H9 (cell line): ENCODE data around the gene OPN4. TPM values are rescaled to one million over a fixed set of nuclear protein-coding genes. Genes with fewer than 3 reads are reported as not detected.

Experiments used
- DNase-seq: peaks from one replicate; pipeline ENCODE4 v3.0.0-alpha.2; 2017
- H2AFZ ChIP-seq: one replicate; pipeline ENCODE4 v1.6.1; 2013; ENCODE audit warnings: mild to moderate bottlenecking, low read length, control low read depth, moderate library complexity
- H2AK5ac ChIP-seq: 2 replicates; pipeline ENCODE4 v1.6.1; 2013; ENCODE audit warnings: low read length, control low read depth, mixed read lengths; ENCODE audit not compliant: insufficient read length
- H2BK120ac ChIP-seq: one replicate; pipeline ENCODE4 v1.6.1; 2013; ENCODE audit warnings: low read depth, mild to moderate bottlenecking, low read length, control low read depth, inconsistent platforms; ENCODE audit not compliant: poor library complexity, severe bottlenecking
- H2BK12ac ChIP-seq: 2 replicates; pipeline ENCODE4 v1.6.1; 2013; ENCODE audit warnings: low read length, control low read depth, mixed read lengths, low read depth; ENCODE audit not compliant: insufficient read length
- H2BK15ac ChIP-seq: 2 replicates; pipeline ENCODE4 v1.6.1; 2013; ENCODE audit warnings: low read depth, low read length, control low read depth
- H2BK20ac ChIP-seq: one replicate; pipeline ENCODE4 v1.6.1; 2013; ENCODE audit warnings: low read depth, mild to moderate bottlenecking, low read length, control low read depth, inconsistent platforms; ENCODE audit not compliant: poor library complexity, severe bottlenecking
- H2BK5ac ChIP-seq: 2 replicates; pipeline ENCODE4 v1.6.1; 2013; ENCODE audit warnings: low read length, control low read depth, mixed read lengths; ENCODE audit not compliant: insufficient read length
- H3K14ac ChIP-seq: 2 replicates; pipeline ENCODE4 v1.6.1; 2013; ENCODE audit warnings: low read length, control low read depth; ENCODE audit not compliant: insufficient read depth
- H3K18ac ChIP-seq: 2 replicates; pipeline ENCODE4 v1.6.1; 2013; ENCODE audit warnings: low read depth, mild to moderate bottlenecking, mixed read lengths, low read length, control low read depth; ENCODE audit not compliant: insufficient read length
- H3K23ac ChIP-seq: 2 replicates; pipeline ENCODE4 v1.6.1; 2013; ENCODE audit warnings: low read length, control low read depth, mixed read lengths, low read depth; ENCODE audit not compliant: insufficient read length
- H3K23me2 ChIP-seq: 2 replicates; pipeline ENCODE4 v1.6.1; 2013; ENCODE audit warnings: low read depth, mild to moderate bottlenecking, mixed read lengths, low read length, control low read depth; ENCODE audit not compliant: insufficient read length, poor library complexity, severe bottlenecking
- H3K27ac ChIP-seq: 2 replicates; pipeline ENCODE4 v1.5.1; 2013; ENCODE audit warnings: low read length, control low read depth, mixed read lengths, low read depth; ENCODE audit not compliant: insufficient read length
- H3K27me3 ChIP-seq: 2 replicates; pipeline ENCODE4 v1.6.1; 2013; ENCODE audit warnings: low read length, control low read depth, inconsistent platforms; ENCODE audit not compliant: insufficient read depth
- H3K4ac ChIP-seq: 2 replicates; pipeline ENCODE4 v1.6.1; 2013; ENCODE audit warnings: low read depth, mild to moderate bottlenecking, control low read depth, inconsistent platforms, low read length, moderate library complexity
- H3K4me1 ChIP-seq: 2 replicates; pipeline ENCODE4 v1.6.1; 2013; ENCODE audit warnings: low read length, control low read depth, inconsistent platforms; ENCODE audit not compliant: insufficient read depth
- H3K4me2 ChIP-seq: 2 replicates; pipeline ENCODE4 v1.6.1; 2013; ENCODE audit warnings: low read length, control low read depth, mixed read lengths; ENCODE audit not compliant: insufficient read length, insufficient read depth
- H3K56ac ChIP-seq: 2 replicates; pipeline ENCODE4 v1.6.1; 2013; ENCODE audit warnings: low read depth, mild to moderate bottlenecking, mixed read lengths, low read length, control low read depth; ENCODE audit not compliant: insufficient read length
- H3K79me1 ChIP-seq: 2 replicates; pipeline ENCODE4 v1.6.1; 2013; ENCODE audit warnings: low read depth, mild to moderate bottlenecking, moderate library complexity, low read length, control low read depth, inconsistent platforms; ENCODE audit not compliant: insufficient read depth, poor library complexity, severe bottlenecking
- H3K79me2 ChIP-seq: 2 replicates; pipeline ENCODE4 v1.6.1; 2013; ENCODE audit warnings: low read length, control low read depth, inconsistent platforms; ENCODE audit not compliant: insufficient read depth
- H3K9ac ChIP-seq: 2 replicates; pipeline ENCODE4 v1.6.1; 2013; ENCODE audit warnings: low read length, control low read depth, mixed read lengths; ENCODE audit not compliant: insufficient read length; ENCODE audit errors: extremely low read depth
- H3K9me3 ChIP-seq: one replicate; pipeline ENCODE4 v1.6.1; 2013; ENCODE audit warnings: low read depth, low read length, inconsistent platforms; ENCODE audit not compliant: control insufficient read depth
- H3T11ph ChIP-seq: one replicate; pipeline ENCODE4 v1.6.1; 2013; ENCODE audit warnings: mild to moderate bottlenecking, low read length, control low read depth, inconsistent platforms
- H4K20me1 ChIP-seq: one replicate; pipeline ENCODE4 v1.6.1; 2013; ENCODE audit not compliant: control insufficient read depth, insufficient read length, insufficient read depth
- H4K5ac ChIP-seq: 2 replicates; pipeline ENCODE4 v1.6.1; 2013; ENCODE audit warnings: low read depth, mild to moderate bottlenecking, mixed read lengths, low read length, control low read depth; ENCODE audit not compliant: insufficient read length
- H4K8ac ChIP-seq: replicated peaks from 2 replicates; pipeline ENCODE4 v1.6.1; 2013; ENCODE audit warnings: low read length, control low read depth, mixed read lengths, low read depth; ENCODE audit not compliant: insufficient read length
- H4K91ac ChIP-seq: 2 replicates; pipeline ENCODE4 v1.6.1; 2013; ENCODE audit warnings: low read depth, mild to moderate bottlenecking, moderate library complexity, mixed read lengths, low read length, control low read depth; ENCODE audit not compliant: insufficient read length
- H3K27ac Mint-ChIP-seq, 3 experiments: 2 replicates in 2 of 3; 3 replicates in 1 of 3; pipeline ENCODE4 v1.8.0; 2020 to 2021; ENCODE audit warnings: mixed read lengths in 3 of 3, mild to moderate bottlenecking in 1 of 3, moderate library complexity in 1 of 3
- H3K27me3 Mint-ChIP-seq: 2 replicates; pipeline ENCODE4 v1.8.0; 2021; ENCODE audit warnings: low read depth, mild to moderate bottlenecking, moderate library complexity, mixed read lengths
- H3K36me3 Mint-ChIP-seq, 3 experiments: 2 replicates in 2 of 3; 3 replicates in 1 of 3; pipeline ENCODE4 v1.8.0; 2020 to 2021; ENCODE audit warnings: low read depth in 3 of 3, mixed read lengths in 3 of 3; ENCODE audit not compliant: insufficient read depth in 1 of 3
- H3K4me1 Mint-ChIP-seq, 2 experiments: 2 replicates each; pipeline ENCODE4 v1.8.0; 2020; ENCODE audit warnings: mixed read lengths in 2 of 2
- H3K4me3 Mint-ChIP-seq, 2 experiments: 2 replicates in 1 of 2; 3 replicates in 1 of 2; pipeline ENCODE4 v1.8.0; 2020 to 2021; ENCODE audit warnings: mild to moderate bottlenecking in 2 of 2, mixed read lengths in 2 of 2, moderate library complexity in 1 of 2
- H3K9me3 Mint-ChIP-seq, 2 experiments: 2 replicates in 1 of 2; 3 replicates in 1 of 2; pipeline ENCODE4 v1.8.0; 2020; ENCODE audit warnings: mild to moderate bottlenecking in 2 of 2, mixed read lengths in 2 of 2, moderate library complexity in 1 of 2
- WGBS: extraction: QIAGEN DNeasy Blood & Tissue Kit; methylation state at CpG from one replicate; pipeline ENCODE4 v1.1.7; 2013; ENCODE audit warnings: missing lambda C conversion rate, low lambda C conversion rate, mixed read lengths; ENCODE audit not compliant: insufficient read length; ENCODE audit errors: extremely low coverage; 5-methylcytosine and 5-hydroxymethylcytosine counted together
- total RNA-seq: library from RNA; stranded (reverse); gene quantifications from 2 replicates; pipeline ENCODE4 v1.2.1, GENCODE V29; 2021
- TF ChIP-seq, protein P1 (sequence below): fragments of 200-600 bp; sonication (generic); conservative IDR thresholded peaks from 3 replicates; pipeline ENCODE4 v1.8.0; 2021; ENCODE audit warnings: antibody characterized with exemption, mild to moderate bottlenecking

Gene OPN4
- total RNA-seq, 1 experiment from 2014 or later: not detected

DNA sequence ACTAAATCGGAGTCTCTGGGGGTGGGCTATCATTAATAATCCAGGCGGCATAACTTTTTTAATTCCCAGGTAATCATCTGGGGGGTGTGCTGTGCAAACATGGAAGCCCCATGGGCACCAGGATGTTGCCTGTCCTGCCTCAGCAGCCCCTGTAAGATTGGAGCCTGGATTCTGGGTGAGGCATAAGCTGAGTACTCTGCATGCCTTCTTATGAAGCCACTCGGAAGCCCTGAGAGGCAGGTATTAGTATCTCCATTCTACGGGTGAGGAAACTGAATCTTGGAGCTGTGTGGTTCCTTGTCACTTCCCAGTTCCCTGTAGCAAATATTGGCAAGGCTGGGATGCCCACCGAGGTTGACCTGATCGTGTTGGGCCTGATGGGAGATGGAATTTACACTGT lies 7.4 kb upstream of the OPN4 start:
- WGBS: no CpG with 5 or more reads among the region's 6 CpGs
- DNase-seq: no peak

More for the DNA sequence above, 7.4 kb upstream of the OPN4 start:
- no peak overlapping the region for H3K14ac ChIP-seq
- no peaks in the 10 kb centered on the region for H3K4me1 ChIP-seq
- H3K9me3 ChIP-seq: no peaks in the 10 kb centered on the region
- no peak overlapping the region for H3T11ph ChIP-seq
- no peak overlapping the region for H3K56ac ChIP-seq
- peaks cover 5 to 6% of the 10 kb centered on the region in 2 experiments for H3K4me1 Mint-ChIP-seq
- H2BK15ac ChIP-seq: no peak overlapping the region
- H2BK12ac ChIP-seq: no peak overlapping the region
- no peak overlapping the region for H2BK120ac ChIP-seq
- H3K79me1 ChIP-seq: no peaks in the 10 kb centered on the region
- no peaks in the 10 kb centered on the region for H4K20me1 ChIP-seq
- H2BK5ac ChIP-seq: no peak overlapping the region
- H2BK20ac ChIP-seq: no peak overlapping the region
- H3K23me2 ChIP-seq: no peaks in the 10 kb centered on the region
- H4K5ac ChIP-seq: no peak overlapping the region
- H2AFZ ChIP-seq: no peak overlapping the region
- no peak overlapping the region for H3K9ac ChIP-seq
- no peak overlapping the region for H3K18ac ChIP-seq
- H3K79me2 ChIP-seq: no peaks in the 10 kb centered on the region
- H3K27me3 ChIP-seq: no peaks in the 10 kb centered on the region
- H3K4ac ChIP-seq: no peak overlapping the region
- peaks cover 2% of the 10 kb centered on the region; the same call in 1 of the 2 replicates for H3K27me3 Mint-ChIP-seq
- no peak overlapping the region for H4K91ac ChIP-seq
- TF ChIP-seq, protein P1, sequence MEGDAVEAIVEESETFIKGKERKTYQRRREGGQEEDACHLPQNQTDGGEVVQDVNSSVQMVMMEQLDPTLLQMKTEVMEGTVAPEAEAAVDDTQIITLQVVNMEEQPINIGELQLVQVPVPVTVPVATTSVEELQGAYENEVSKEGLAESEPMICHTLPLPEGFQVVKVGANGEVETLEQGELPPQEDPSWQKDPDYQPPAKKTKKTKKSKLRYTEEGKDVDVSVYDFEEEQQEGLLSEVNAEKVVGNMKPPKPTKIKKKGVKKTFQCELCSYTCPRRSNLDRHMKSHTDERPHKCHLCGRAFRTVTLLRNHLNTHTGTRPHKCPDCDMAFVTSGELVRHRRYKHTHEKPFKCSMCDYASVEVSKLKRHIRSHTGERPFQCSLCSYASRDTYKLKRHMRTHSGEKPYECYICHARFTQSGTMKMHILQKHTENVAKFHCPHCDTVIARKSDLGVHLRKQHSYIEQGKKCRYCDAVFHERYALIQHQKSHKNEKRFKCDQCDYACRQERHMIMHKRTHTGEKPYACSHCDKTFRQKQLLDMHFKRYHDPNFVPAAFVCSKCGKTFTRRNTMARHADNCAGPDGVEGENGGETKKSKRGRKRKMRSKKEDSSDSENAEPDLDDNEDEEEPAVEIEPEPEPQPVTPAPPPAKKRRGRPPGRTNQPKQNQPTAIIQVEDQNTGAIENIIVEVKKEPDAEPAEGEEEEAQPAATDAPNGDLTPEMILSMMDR: no peak
- no peak overlapping the region for H3K27ac ChIP-seq
- H3K4me2 ChIP-seq: no peak overlapping the region
- H3K9me3 Mint-ChIP-seq: peaks cover 5 to 8% of the 10 kb centered on the region in 2 experiments; a peak in 4 of 5 replicates
- H2AK5ac ChIP-seq: no peak overlapping the region
- H3K23ac ChIP-seq: no peak overlapping the region
- H3K27ac Mint-ChIP-seq: no peak overlapping the region
- no peak overlapping the region for H3K4me3 Mint-ChIP-seq
- no peak overlapping the region for H4K8ac ChIP-seq
- peaks cover 0 to 2% (median 0%) of the 10 kb centered on the region in 3 experiments; a peak in 2 of 7 replicates for H3K36me3 Mint-ChIP-seq
